ENCODE measurements around the gene RARB. TPM values are rescaled to one million over a fixed set of nuclear protein-coding genes. Genes with fewer than 3 reads are reported as not detected.
A peak's percentile ranks its signal among the peaks of the same experiment; 100 is the strongest.

Gene RARB
- total and polyA plus RNA-seq, 10 donors = 1.5 to 13.0 (median 7.5) TPM

- peak overlapping the region in 4 of 8 donors; percentile 23 to 46 (median 43) for H3K27ac ChIP-seq
- no peaks in the 10 kb centered on the region for H3K9me3 ChIP-seq
- 71 to 86% (median 84%) methylated on average over 19 of the region's 19 CpGs for WGBS, 5 donors
- H3K4me3 ChIP-seq = no peak overlapping the region
- intact Hi-C loops (cut with DNase I; ENCODE audit: low total_unique reads) = no loop called here
- H3K27me3 ChIP-seq (replicated peaks in 1 of 7) = no peaks in the 10 kb centered on the region
- DNase-seq = no peak
- TF ChIP-seq POLR2AphosphoS5 (IDR thresholded peaks at IDR 0.05) (no peak), CTCF (IDR thresholded peaks at IDR 0.05 in 8 of 11, conservative IDR thresholded peaks at IDR 0.05 in 3 of 11) (no peak), POLR2A (IDR thresholded peaks at IDR 0.05) (no peak)
- no peaks in the 10 kb centered on the region for H3K4me1 ChIP-seq
- H3K36me3 ChIP-seq = no peaks in the 10 kb centered on the region
These were observed 145.5 kb downstream of the RARB start for GRCh38 chr3:25573386-25574171.

GRCh38 chr3:25574172-25574765, 146.2 kb downstream of the RARB start:
- DNase-seq = no peak
- no peak overlapping the region for H3K4me3 ChIP-seq
- H3K36me3 ChIP-seq = no peaks in the 10 kb centered on the region
- no peak overlapping the region for H3K27ac ChIP-seq
- H3K4me1 ChIP-seq = no peaks in the 10 kb centered on the region
- no peaks in the 10 kb centered on the region for H3K27me3 ChIP-seq (replicated peaks in 1 of 7)
- TF ChIP-seq CTCF (IDR thresholded peaks at IDR 0.05 in 8 of 11, conservative IDR thresholded peaks at IDR 0.05 in 3 of 11) (no peak), POLR2A (IDR thresholded peaks at IDR 0.05) (no peak), POLR2AphosphoS5 (IDR thresholded peaks at IDR 0.05) (no peak)
- WGBS, 5 donors = 92 to 96% (median 94%) methylated on average over 16 of the region's 16 CpGs
- intact Hi-C loops (cut with DNase I; ENCODE audit: low total_unique reads) = no loop called here
- H3K9me3 ChIP-seq = no peaks in the 10 kb centered on the region

- H3K9me3 ChIP-seq = no peaks in the 10 kb centered on the region
- intact Hi-C loops (cut with DNase I; ENCODE audit: low total_unique reads) = no loop called here
- H3K36me3 ChIP-seq = no peaks in the 10 kb centered on the region
- H3K27me3 ChIP-seq (replicated peaks in 1 of 7) = no peaks in the 10 kb centered on the region
- no peak for TF ChIP-seq CTCF (IDR thresholded peaks at IDR 0.05 in 8 of 11, conservative IDR thresholded peaks at IDR 0.05 in 3 of 11)
- no peak for TF ChIP-seq POLR2A (IDR thresholded peaks at IDR 0.05)
- no peak for TF ChIP-seq POLR2AphosphoS5 (IDR thresholded peaks at IDR 0.05)
- no peak overlapping the region for H3K4me3 ChIP-seq
- 91 to 94% (median 93%) methylated on average over 12 of the region's 12 CpGs for WGBS, 5 donors
- no peak for DNase-seq
- no peak overlapping the region for H3K27ac ChIP-seq
- H3K4me1 ChIP-seq = no peaks in the 10 kb centered on the region
These were observed 146.9 kb downstream of the RARB start for GRCh38 chr3:25575001-25575400.

GRCh38 chr3:25576146-25576545, 148.1 kb downstream of the RARB start:
- WGBS, 5 donors = 70 to 83% (median 77%) methylated on average over 4 of the region's 4 CpGs
- intact Hi-C loops (cut with DNase I; ENCODE audit: low total_unique reads) = no loop called here

More at GRCh38 chr3:25576146-25576545, 148.1 kb downstream of the RARB start:
- Histone ChIP-seq H3K36me3 (peaks cover 0 to 6% (median 0%) of the 10 kb centered on the region in 6 donors), H3K27me3 (replicated peaks in 1 of 7) (no peaks in the 10 kb centered on the region), H3K27ac (no peak overlapping the region), H3K4me1 (no peaks in the 10 kb centered on the region), H3K4me3 (no peak overlapping the region), H3K9me3 (no peaks in the 10 kb centered on the region)
- TF ChIP-seq POLR2AphosphoS5 (IDR thresholded peaks at IDR 0.05) = no peak
- TF ChIP-seq POLR2A (IDR thresholded peaks at IDR 0.05) = no peak
- TF ChIP-seq CTCF (IDR thresholded peaks at IDR 0.05 in 8 of 11, conservative IDR thresholded peaks at IDR 0.05 in 3 of 11) = no peak
- DNase-seq = no peak
